Measurements from ENCODE around the gene SLC37A2. TPM values are rescaled to one million over a fixed set of nuclear protein-coding genes. Genes with fewer than 3 reads are reported as not detected.

Gene SLC37A2
- total RNA-seq, 1 donor from 2014 or later: 1.3 TPM

- peaks cover 12% of the 10 kb centered on the region for H3K36me3 Mint-ChIP-seq (ENCODE audit: low read depth, unreplicated experiment)
- Histone ChIP-seq H2AFZ (ENCODE audit: low read depth, low read length) (no peak overlapping the region), H3K4me2 (ENCODE audit: low read length) (no peak overlapping the region), H3K79me2 (ENCODE audit: insufficient read depth, low read length) (no peaks in the 10 kb centered on the region), H3K4me3 (ENCODE audit: insufficient read depth, low read depth, low read length) (no peak overlapping the region), H3K27ac (ENCODE audit: low read depth, low read length) (no peak overlapping the region), H3K9ac (ENCODE audit: low read length) (no peak overlapping the region), H4K20me1 (ENCODE audit: insufficient read depth, low read length) (no peaks in the 10 kb centered on the region), H3K9me3 (ENCODE audit: insufficient read depth, low read depth, low read length) (no peaks in the 10 kb centered on the region), H3K4me1 (ENCODE audit: insufficient read depth, low read length) (no peaks in the 10 kb centered on the region), H3K27me3 (ENCODE audit: insufficient read depth, low read length) (no peaks in the 10 kb centered on the region), H3K36me3 (ENCODE audit: insufficient read depth, low read length) (no peaks in the 10 kb centered on the region)
- TF ChIP-seq CTCF (IDR thresholded peaks at IDR 0.05; ENCODE audit: insufficient read depth, low read depth, low read length) (no peak), EZH2 (IDR thresholded peaks at IDR 0.05; ENCODE audit: insufficient read depth, low read length) (no peak)
- H3K27me3 Mint-ChIP-seq (ENCODE audit: low read depth, unreplicated experiment): no peaks in the 10 kb centered on the region
- FAIRE-seq (no peak), DNase-seq (ENCODE audit: low read depth) (no peak)
- H3K27ac Mint-ChIP-seq (ENCODE audit: unreplicated experiment): no peak overlapping the region
- H3K9me3 Mint-ChIP-seq (ENCODE audit: unreplicated experiment): no peaks in the 10 kb centered on the region
- H3K4me1 Mint-ChIP-seq (ENCODE audit: low read depth, unreplicated experiment): peaks cover 2% of the 10 kb centered on the region
- no peak overlapping the region for H3K4me3 Mint-ChIP-seq (ENCODE audit: unreplicated experiment)
Observed at GRCh38 chr11:125102025-125102424, 38.9 kb downstream of the SLC37A2 start.

GRCh38 chr11:125102510-125102909 lies 39.4 kb downstream of the SLC37A2 start:
- no peak overlapping the region for H3K27ac Mint-ChIP-seq (ENCODE audit: unreplicated experiment)
- H3K9me3 ChIP-seq (ENCODE audit: insufficient read depth, low read depth, low read length): no peaks in the 10 kb centered on the region
- H3K4me3 Mint-ChIP-seq (ENCODE audit: unreplicated experiment): no peak overlapping the region
- H3K27ac ChIP-seq (ENCODE audit: low read depth, low read length): no peak overlapping the region
- H4K20me1 ChIP-seq (ENCODE audit: insufficient read depth, low read length): no peaks in the 10 kb centered on the region
- DNase-seq (ENCODE audit: low read depth): no peak
- no peaks in the 10 kb centered on the region for H3K4me1 ChIP-seq (ENCODE audit: insufficient read depth, low read length)
- peaks cover 2% of the 10 kb centered on the region for H3K4me1 Mint-ChIP-seq (ENCODE audit: low read depth, unreplicated experiment)
- no peaks in the 10 kb centered on the region for H3K36me3 ChIP-seq (ENCODE audit: insufficient read depth, low read length)
- H3K36me3 Mint-ChIP-seq (ENCODE audit: low read depth, unreplicated experiment): peaks cover 12% of the 10 kb centered on the region
- H3K9ac ChIP-seq (ENCODE audit: low read length): no peak overlapping the region
- H3K79me2 ChIP-seq (ENCODE audit: insufficient read depth, low read length): no peaks in the 10 kb centered on the region
- no peak overlapping the region for H3K4me2 ChIP-seq (ENCODE audit: low read length)
- no peak overlapping the region for H3K4me3 ChIP-seq (ENCODE audit: insufficient read depth, low read depth, low read length)
- no peaks in the 10 kb centered on the region for H3K27me3 Mint-ChIP-seq (ENCODE audit: low read depth, unreplicated experiment)
- H3K9me3 Mint-ChIP-seq (ENCODE audit: unreplicated experiment): no peaks in the 10 kb centered on the region
- no peak for FAIRE-seq
- TF ChIP-seq CTCF (IDR thresholded peaks at IDR 0.05; ENCODE audit: insufficient read depth, low read depth, low read length): no peak
- TF ChIP-seq EZH2 (IDR thresholded peaks at IDR 0.05; ENCODE audit: insufficient read depth, low read length): no peak
- H3K27me3 ChIP-seq (ENCODE audit: insufficient read depth, low read length): no peaks in the 10 kb centered on the region
- H2AFZ ChIP-seq (ENCODE audit: low read depth, low read length): no peak overlapping the region

GRCh38 chr11:125105926-125106325 lies 42.8 kb downstream of the SLC37A2 start:
- Histone ChIP-seq H3K9ac (ENCODE audit: low read length) (no peak overlapping the region), H3K4me2 (ENCODE audit: low read length) (no peak overlapping the region), H3K4me3 (ENCODE audit: insufficient read depth, low read depth, low read length) (no peak overlapping the region), H3K79me2 (ENCODE audit: insufficient read depth, low read length) (peaks cover 7% of the 10 kb centered on the region), H3K36me3 (ENCODE audit: insufficient read depth, low read length) (no peaks in the 10 kb centered on the region), H3K27ac (ENCODE audit: low read depth, low read length) (no peak overlapping the region), H3K9me3 (ENCODE audit: insufficient read depth, low read depth, low read length) (no peaks in the 10 kb centered on the region), H3K4me1 (ENCODE audit: insufficient read depth, low read length) (peaks cover 7% of the 10 kb centered on the region), H3K27me3 (ENCODE audit: insufficient read depth, low read length) (no peaks in the 10 kb centered on the region), H2AFZ (ENCODE audit: low read depth, low read length) (no peak overlapping the region), H4K20me1 (ENCODE audit: insufficient read depth, low read length) (no peaks in the 10 kb centered on the region)
- H3K9me3 Mint-ChIP-seq (ENCODE audit: unreplicated experiment): no peaks in the 10 kb centered on the region
- H3K27me3 Mint-ChIP-seq (ENCODE audit: low read depth, unreplicated experiment): no peaks in the 10 kb centered on the region
- TF ChIP-seq CTCF (IDR thresholded peaks at IDR 0.05; ENCODE audit: insufficient read depth, low read depth, low read length) (no peak), EZH2 (IDR thresholded peaks at IDR 0.05; ENCODE audit: insufficient read depth, low read length) (no peak)
- H3K36me3 Mint-ChIP-seq (ENCODE audit: low read depth, unreplicated experiment): peaks cover 11% of the 10 kb centered on the region
- FAIRE-seq (no peak), DNase-seq (ENCODE audit: low read depth) (no peak)
- no peak overlapping the region for H3K4me3 Mint-ChIP-seq (ENCODE audit: unreplicated experiment)
- peaks cover 3% of the 10 kb centered on the region for H3K4me1 Mint-ChIP-seq (ENCODE audit: low read depth, unreplicated experiment)
- no peak overlapping the region for H3K27ac Mint-ChIP-seq (ENCODE audit: unreplicated experiment)
